Esophagus muscularis mucosa (tissue), 4 donors: Measurements from ENCODE around the gene ACP6. TPM values are rescaled to one million over a fixed set of nuclear protein-coding genes. Genes with fewer than 3 reads are reported as not detected.

Experiments used
- DNase-seq: peaks from one replicate; pipeline ENCODE4 v3.0.0-alpha.2; 2017; ENCODE audit errors: extremely low spot score
- H3K27ac ChIP-seq, 4 donors: fragments of 200-600 bp; sonication (generic); replicated peaks in 1 of 4; 1 replicate in 3 of 4; 2 replicates in 1 of 4; pipeline ENCODE4 v1.5.1; 2016 to 2019; ENCODE audit warnings: mild to moderate bottlenecking in 1 of 4
- H3K27me3 ChIP-seq, 4 donors: fragments of 200-600 bp; sonication (generic); one replicate each; pipeline versions ENCODE4 v1.5.1 to v1.6.0; 2016 to 2019
- H3K36me3 ChIP-seq, 4 donors: fragments of 200-600 bp; sonication (generic); one replicate each; pipeline ENCODE4 v1.5.1; 2016 to 2019
- H3K4me1 ChIP-seq, 4 donors: fragments of 200-600 bp; sonication (generic); one replicate each; pipeline ENCODE4 v1.5.1; 2016 to 2019
- H3K4me3 ChIP-seq, 4 donors: fragments of 200-600 bp; sonication (generic); 1 replicate in 2 of 4; 2 replicates in 2 of 4; pipeline ENCODE4 v1.5.1; 2016 to 2019; ENCODE audit warnings: mild to moderate bottlenecking in 4 of 4, moderate library complexity in 1 of 4
- H3K9me3 ChIP-seq, 4 donors: fragments of 200-600 bp; sonication (generic); 1 replicate in 3 of 4; 2 replicates in 1 of 4; pipeline ENCODE4 v1.5.1; 2016 to 2019
- CTCF ChIP-seq, 3 experiments: fragments of 200-600 bp in 2 of 3; fragments of 450-650 bp in 1 of 3; sonication (generic) in 2 of 3; IDR thresholded peaks; one replicate each; pipeline ENCODE4 v1.5.1; 2017 to 2019; ENCODE audit warnings: antibody characterized with exemption in 3 of 3, mild to moderate bottlenecking in 2 of 3, moderate library complexity in 1 of 3
- EP300 ChIP-seq: sonication (generic); formaldehyde crosslinking; IDR thresholded peaks from one replicate; pipeline ENCODE4 v1.6.1; 2017; ENCODE audit warnings: antibody characterized with exemption
- POLR2A ChIP-seq: fragments of 450-650 bp; IDR thresholded peaks from one replicate; pipeline ENCODE4 v1.6.1; 2017; ENCODE audit warnings: antibody characterized with exemption, moderate library complexity, mild to moderate bottlenecking, low read depth
- POLR2AphosphoS5 ChIP-seq, 2 donors: sonication (generic); formaldehyde crosslinking; IDR thresholded peaks; one replicate each; pipeline ENCODE4 v1.6.1; 2017; ENCODE audit warnings: antibody characterized with exemption in 2 of 2
- WGBS: methylation state at CpG from one replicate; pipeline ENCODE4 v1.1.5; 2018; 5-methylcytosine and 5-hydroxymethylcytosine counted together
- intact Hi-C: fragments of 100-400 bp; cut with DNase I; formaldehyde crosslinking; loops from one replicate; pipeline ENCODE4 v1.15.1; 2023
- total RNA-seq, 4 donors: library from RNA; depleted of rRNA; stranded (reverse); fragments of >200 nt; gene quantifications; one replicate each; pipeline versions ENCODE4 v1.1.0 to v1.2.1, GENCODE V29; 2016

Gene ACP6
- total RNA-seq, 4 donors from 2014 or later: 6.5 to 21.5 (median 17.5) TPM

DNA sequence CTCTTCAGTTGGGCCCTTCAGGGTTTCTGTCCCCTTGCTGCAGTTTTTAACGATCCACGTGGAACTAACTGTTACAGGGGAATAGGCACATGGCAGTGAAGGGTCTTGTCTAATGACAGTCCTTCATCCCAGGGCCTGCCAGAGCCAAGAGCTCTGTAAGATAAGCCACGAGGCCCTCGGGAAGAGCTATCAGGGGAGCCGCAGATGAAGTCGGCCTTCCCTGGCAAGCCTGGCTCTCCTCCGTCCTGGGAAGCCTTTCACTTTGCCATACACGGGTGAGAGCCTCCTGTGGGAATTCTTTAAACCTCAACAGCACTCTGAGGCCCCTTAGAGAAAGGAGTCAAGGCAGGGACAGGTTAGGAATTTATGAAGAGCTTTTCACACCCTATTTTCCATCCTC is 29.0 kb downstream of the ACP6 start:
- Histone ChIP-seq H3K4me1 (peaks cover 7 to 16% (median 12%) of the 10 kb centered on the region in 4 donors), H3K36me3 (peaks cover 0 to 22% (median 7%) of the 10 kb centered on the region in 4 donors), H3K4me3 (no peak overlapping the region), H3K27ac (no peak overlapping the region), H3K27me3 (no peaks in the 10 kb centered on the region), H3K9me3 (no peaks in the 10 kb centered on the region)
- WGBS: 96% methylated on average over 7 of the region's 8 CpGs
- no peak for DNase-seq
- TF ChIP-seq POLR2AphosphoS5 (IDR thresholded peaks at IDR 0.05): no peak
- TF ChIP-seq POLR2A: no peak
- no peak for TF ChIP-seq CTCF (IDR thresholded peaks at IDR 0.05)
- TF ChIP-seq EP300: no peak
- intact Hi-C loops: loop anchor here (5.0 to 10.0 kb wide), 2 partner anchors 54 to 251 kb away; no protein-coding TSS in a partner anchor

GRCh38 chr1:147640553-147641165 is 29.7 kb downstream of the ACP6 start:
- no peaks in the 10 kb centered on the region for H3K27me3 ChIP-seq
- WGBS: 61% methylated on average over 5 of the region's 9 CpGs
- TF ChIP-seq CTCF (IDR thresholded peaks at IDR 0.05) (peak; percentile 65 to 82 (median 70)), POLR2A (no peak)
- DNase-seq: no peak
- intact Hi-C loops: loop anchor here (5.0 to 10.0 kb wide), 2 partner anchors 54 to 252 kb away; no protein-coding TSS in a partner anchor
- H3K36me3 ChIP-seq: peaks cover 0 to 21% (median 7%) of the 10 kb centered on the region in 4 donors
- no peaks in the 10 kb centered on the region for H3K9me3 ChIP-seq
- peaks cover 7 to 16% (median 12%) of the 10 kb centered on the region in 4 donors for H3K4me1 ChIP-seq
- H3K4me3 ChIP-seq: no peak overlapping the region
- H3K27ac ChIP-seq: no peak overlapping the region

DNA sequence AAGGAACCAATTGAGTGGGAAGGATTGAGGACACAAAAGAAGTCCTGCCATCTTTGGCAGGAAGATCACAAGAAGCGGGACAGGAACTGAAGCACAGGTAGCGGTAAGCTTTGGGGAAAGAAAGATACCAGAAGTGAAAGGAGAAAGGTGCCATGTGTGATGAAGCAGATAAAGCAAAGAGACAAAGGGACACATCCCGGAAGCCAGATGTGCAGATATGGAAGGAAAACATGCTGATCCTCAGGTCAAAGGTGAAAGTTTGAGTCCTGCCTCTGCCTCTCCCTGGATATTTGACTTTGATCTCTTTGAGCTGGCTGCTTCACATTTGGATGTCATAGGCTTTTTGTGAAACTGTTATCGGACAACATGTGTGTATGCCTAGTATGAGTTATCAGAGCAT is 34.0 kb downstream of the ACP6 start:
- Histone ChIP-seq H3K9me3 (no peaks in the 10 kb centered on the region), H3K4me1 (peaks cover 5 to 9% (median 8%) of the 10 kb centered on the region in 4 donors), H3K4me3 (no peak overlapping the region), H3K27ac (no peak overlapping the region), H3K36me3 (no peaks in the 10 kb centered on the region), H3K27me3 (no peaks in the 10 kb centered on the region)
- WGBS: 95% methylated on average over 4 of the region's 4 CpGs
- no peak for DNase-seq
- intact Hi-C loops: no loop called here
- no peak for TF ChIP-seq POLR2A
- TF ChIP-seq CTCF (IDR thresholded peaks at IDR 0.05): no peak
- TF ChIP-seq EP300: no peak
- TF ChIP-seq POLR2AphosphoS5 (IDR thresholded peaks at IDR 0.05): no peak

DNA sequence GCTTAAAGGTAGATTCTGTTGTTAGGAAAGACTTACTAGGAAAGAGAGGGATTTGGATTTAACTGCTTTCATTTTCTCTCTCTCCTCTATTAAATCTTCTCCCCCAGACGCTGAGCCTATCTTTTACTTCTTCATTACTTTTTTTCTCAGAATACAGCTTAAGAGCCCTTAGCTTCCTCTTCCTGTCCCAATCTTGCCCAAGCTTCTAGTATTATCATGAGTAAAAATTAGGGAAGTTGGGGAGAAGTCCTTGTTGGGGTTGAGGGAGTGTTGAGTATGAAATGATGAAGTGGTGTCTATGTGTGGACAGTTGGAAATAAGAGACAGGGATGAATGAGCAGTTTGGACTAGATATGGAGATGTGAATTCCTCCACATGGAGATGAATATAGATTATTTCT is 35.0 kb downstream of the ACP6 start:
- TF ChIP-seq POLR2A (no peak), POLR2AphosphoS5 (IDR thresholded peaks at IDR 0.05) (no peak), EP300 (no peak), CTCF (IDR thresholded peaks at IDR 0.05) (no peak)
- Histone ChIP-seq H3K4me1 (no peaks in the 10 kb centered on the region), H3K4me3 (no peak overlapping the region), H3K27ac (no peak overlapping the region), H3K36me3 (no peaks in the 10 kb centered on the region), H3K27me3 (no peaks in the 10 kb centered on the region), H3K9me3 (no peaks in the 10 kb centered on the region)
- 74% methylated on average over 1 of the region's 1 CpG for WGBS
- intact Hi-C loops: no loop called here
- DNase-seq: no peak

DNA sequence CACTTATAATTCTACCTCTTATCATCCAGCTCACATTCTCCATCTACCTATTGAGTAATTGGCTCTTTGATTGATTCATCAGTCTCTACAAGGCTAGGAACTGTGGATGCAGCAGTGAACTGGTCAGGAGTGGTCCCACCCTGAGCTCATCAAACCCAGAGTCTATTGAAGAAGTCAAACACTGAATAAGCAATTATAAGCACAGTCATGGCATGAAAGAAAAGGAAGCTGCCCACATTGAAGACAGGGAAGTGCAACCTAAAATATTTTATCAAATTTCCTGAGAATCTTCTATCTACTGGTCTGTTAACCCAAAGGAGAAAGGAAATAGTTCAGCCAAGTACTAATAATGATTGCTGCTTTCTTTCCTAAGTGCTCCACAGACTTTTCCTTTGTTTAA is 35.7 kb downstream of the ACP6 start:
- no peak overlapping the region for H3K27ac ChIP-seq
- no peaks in the 10 kb centered on the region for H3K9me3 ChIP-seq
- H3K4me1 ChIP-seq: no peaks in the 10 kb centered on the region
- intact Hi-C loops: no loop called here
- H3K27me3 ChIP-seq: no peaks in the 10 kb centered on the region
- H3K36me3 ChIP-seq: no peaks in the 10 kb centered on the region
- TF ChIP-seq CTCF (IDR thresholded peaks at IDR 0.05): no peak
- H3K4me3 ChIP-seq: no peak overlapping the region
- no peak for DNase-seq
